GM18870 (cell line): ENCODE data around the gene MRPS31.
"Not testable (repeated sequence)": the region's sequence is repeated elsewhere in the genome, so short reads cannot be mapped to it uniquely, and the experiment has no call there.

Source experiments
- ATAC-seq: cut with Tn5 transposase; IDR thresholded peaks from one replicate; pipeline ENCODE4 v1.9.1; 2021; ENCODE audit warnings: moderate library complexity; ENCODE audit not compliant: unreplicated experiment

The MRPS31 gene

DNA sequence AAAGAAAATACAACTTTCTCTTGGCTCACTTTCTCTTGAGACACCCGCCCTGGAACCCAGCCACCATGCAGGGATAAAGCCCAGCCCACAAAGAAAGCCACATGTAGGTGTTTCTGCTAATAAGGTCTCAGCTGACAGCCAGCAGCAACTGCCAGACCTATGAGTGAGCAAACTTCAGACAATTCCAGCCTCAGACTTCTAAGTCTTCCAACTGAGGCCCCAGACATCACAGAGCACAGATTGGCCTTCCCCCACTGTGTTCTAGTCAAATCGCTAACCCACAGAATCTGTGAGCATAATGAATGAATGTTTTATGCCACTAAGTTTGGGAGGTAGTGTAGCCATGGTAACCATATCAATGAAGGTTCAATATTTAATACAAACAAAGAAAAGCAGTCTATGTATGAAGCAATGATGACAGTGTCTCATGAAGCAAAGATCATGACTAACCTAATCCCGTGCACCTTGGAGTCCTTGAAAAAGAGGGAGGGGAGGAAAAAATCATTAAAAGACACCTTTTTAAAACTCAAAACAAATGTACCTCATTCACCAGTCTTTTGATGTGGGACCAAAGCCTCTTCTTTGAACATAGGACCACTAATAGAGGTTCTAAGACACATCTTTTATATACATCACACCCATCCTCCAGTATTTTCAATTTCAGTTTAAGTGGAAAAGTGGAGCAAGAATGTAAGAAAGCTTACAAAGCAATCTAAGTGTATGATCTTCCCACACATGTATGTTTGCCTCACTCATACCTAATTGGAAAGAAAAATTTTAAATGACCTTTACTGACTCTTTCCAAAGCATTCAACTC is 6.2 kb downstream of the MRPS31 start:
- no peak for ATAC-seq

DNA sequence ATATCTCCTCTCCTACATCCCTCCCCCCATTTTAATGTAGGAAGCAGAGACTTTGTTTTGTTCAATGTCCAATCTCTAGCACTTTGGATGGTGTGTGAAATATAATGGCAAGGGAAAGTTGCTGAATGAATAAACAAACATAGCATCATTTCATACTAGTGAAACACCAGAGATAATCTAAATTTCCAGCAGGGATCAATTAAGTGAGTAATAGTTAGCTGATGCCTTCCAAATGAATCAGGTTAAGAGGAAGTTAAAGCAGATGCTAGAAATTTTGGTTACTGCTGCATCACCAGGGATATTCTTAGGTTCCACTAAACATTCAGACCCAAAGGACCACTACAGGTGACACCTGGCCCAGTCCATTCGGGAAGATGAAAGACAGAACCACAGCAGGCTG is 8.1 kb downstream of the MRPS31 start:
- no peak for ATAC-seq

DNA sequence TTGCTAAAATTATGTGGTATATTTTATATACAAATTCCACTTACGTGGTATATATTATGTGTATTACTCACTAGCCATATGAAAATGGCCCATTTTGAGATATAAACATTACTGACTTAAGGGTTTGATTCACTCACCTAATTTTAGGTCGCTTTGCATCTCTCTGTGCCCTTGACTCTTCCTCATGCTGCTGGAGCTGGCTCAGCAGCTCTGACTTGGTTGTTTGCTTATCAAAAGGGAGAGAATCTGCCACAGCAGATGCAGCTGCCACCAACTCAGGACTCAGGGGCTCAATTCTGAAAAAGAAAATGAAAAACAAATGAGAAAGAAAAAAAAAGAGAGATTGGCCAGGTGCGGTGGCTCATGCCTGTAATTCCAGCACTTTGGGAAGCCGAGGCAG is 12.2 kb downstream of the MRPS31 start:
- no peak for ATAC-seq

DNA sequence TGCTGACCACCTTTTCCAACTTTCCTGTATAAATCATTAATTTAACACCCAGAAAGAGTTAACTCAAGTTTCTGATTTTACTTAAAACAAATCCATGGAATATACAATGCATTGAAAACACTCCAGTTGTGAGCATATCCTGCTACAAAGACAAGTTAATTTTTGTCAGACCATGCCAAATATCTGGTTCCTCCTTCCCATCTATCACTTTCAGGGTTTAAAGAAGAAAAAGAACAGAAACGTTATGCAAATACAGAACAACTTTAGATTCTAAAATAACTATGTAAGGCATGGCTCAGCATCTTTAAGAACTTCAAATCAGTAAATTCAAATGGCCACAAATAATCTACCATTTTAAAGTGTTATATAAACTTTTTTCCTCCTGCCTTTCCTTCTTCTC is 14.9 kb downstream of the MRPS31 start:
- ATAC-seq, result peak; percentile 51

DNA sequence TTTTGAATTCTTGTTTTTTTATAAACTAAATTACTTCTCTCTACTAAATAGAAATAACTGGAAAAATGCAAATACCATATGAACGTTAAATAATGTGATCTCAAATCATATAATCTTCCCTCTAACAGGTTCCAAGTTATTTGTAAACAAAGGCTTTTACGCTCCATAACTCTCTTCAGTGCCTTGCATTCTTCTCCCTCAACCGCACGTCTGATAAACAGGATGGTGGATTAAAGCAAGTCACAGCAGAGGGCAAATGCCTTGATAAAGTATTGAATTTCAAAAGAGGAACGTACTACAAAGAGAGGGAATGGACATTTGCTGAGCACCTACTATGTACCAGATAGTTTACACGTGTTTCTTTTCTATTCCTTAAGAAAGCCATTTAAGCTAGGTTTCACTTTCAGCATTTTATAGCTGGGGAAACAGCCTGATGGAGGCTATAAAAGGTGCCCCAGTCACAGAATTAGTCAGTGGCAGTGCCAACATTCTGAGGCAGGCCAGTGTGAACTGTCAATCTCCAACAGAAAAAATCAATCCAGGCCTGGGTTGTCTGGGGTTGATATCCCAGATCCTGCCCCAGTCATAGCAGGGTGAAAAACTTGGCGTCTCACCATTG is 15.8 kb downstream of the MRPS31 start:
- ATAC-seq, result no peak

DNA sequence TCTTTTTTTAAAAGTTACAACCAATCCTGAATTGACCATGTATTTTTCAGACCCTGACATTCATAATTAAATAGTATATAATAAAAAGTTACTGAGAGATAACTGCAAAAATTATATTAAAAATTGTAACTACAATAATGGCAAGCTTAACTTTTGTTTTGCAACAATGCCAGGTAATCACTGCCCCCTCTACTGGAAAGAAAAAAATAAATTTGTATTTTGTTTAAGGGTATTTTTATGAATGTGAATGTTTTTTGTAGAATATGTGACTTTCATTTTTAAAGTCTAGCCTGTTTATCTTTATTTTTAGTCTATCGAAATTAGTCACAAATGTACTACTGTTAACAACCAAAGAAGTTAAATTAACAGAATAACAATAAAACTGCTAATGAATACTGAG is 21.7 kb downstream of the MRPS31 start:
- ATAC-seq, result no peak

DNA sequence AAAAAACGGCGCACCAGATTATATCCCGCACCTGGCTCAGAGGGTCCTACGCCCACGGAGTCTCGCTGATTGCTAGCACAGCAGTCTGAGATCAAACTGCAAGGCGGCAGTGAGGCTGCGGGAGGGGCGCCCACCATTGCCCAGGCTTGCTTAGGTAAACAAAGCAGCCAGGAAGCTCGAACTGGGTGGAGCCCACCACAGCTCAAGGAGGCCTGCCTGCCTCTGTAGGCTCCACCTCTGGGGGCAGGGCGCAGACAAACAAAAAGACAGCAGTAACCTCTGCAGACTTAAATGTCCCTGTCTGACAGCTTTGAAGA is 35.8 kb downstream of the MRPS31 start:
- not testable (repeated sequence) for ATAC-seq

DNA sequence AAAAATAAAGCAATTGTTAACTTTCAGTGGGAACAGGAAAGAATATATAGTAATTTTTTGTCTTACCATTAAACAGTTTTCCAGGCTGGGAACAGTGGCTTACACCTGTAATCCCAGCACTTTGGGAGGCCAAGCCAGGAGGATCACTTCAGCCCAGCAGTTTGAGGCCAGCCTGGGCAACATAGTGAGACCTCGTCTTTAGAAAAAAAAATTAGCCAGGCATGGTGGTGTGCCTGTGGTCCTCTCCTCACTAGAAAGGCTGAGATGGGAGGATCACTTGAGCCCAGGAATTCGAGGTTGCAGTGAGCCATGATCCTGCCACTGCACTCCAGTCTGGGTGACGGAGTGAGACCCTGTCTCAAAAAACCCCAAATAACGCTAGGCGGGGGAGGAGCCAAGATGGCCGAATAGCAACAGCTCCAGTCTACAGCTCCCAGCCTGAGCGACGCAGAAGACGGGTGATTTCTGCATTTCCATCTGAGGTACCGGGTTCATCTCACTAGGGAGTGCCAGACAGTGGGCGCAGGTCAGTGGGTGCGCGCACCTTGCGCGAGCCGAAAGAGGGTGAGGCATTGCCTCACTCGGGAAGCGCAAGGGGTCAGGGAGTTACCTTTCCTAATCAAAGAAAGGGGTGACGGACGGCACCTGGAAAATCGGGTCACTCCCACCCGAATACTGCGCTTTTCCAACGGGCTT is 36.3 kb downstream of the MRPS31 start:
- ATAC-seq, result not testable (repeated sequence)

DNA sequence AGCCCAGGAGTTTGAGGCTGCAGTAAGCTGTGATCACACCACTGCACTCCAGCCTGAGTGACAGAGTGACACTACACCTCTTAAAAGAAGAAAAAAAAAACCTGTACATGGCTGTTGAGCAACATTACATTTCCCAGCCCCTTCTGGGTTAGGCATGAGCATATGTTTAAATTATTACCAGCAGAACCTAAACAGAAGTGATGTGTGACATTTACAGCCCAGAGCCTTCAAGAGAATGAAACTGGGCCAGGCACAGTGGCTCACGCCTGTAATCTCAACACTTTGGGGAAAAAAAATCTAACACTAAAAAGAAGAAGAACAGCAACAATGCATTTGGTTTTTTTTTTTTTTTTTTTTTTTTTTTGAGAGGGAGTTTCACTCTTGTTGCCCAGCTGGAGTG is 38.3 kb downstream of the MRPS31 start:
- ATAC-seq, result no peak

DNA sequence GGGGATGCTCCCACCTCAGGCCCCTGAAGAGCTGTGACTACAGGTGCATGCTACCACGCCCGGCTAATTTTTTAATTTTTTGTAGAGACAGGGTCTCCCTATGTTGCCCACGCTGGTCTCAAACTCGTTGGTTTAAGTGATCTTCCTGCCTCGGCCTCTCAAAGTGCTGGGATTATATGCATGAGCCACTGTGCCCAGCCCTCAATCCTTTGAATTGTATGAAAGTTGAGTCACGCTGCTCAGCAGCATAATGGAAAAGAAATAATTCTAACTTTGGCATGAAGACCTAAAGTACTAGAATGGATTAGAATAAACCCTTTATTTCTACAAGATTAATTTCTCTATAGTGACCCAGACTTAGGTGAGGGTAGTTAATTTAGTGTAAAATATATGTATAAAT is 42.4 kb downstream of the MRPS31 start:
- ATAC-seq, result no peak

DNA sequence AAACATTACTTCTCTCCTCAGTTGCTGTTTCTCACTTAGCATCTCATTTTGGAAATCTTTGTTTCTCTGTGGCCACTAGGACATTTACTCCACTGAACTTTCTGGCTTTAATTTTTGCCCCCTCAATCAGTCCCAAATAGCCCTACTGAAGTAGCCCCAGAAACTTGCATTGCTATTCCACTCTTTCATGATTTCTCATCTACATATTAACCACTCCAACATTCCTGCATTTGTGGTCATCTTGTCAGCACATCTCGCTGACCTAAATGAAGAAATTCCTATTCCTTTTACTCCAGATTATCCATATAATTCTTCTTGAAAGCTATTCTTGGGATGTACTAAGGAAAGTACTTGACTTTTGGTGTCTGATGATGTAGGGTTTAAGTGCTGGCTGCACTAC is 56.6 kb downstream of the MRPS31 start:
- not testable (repeated sequence) for ATAC-seq

DNA sequence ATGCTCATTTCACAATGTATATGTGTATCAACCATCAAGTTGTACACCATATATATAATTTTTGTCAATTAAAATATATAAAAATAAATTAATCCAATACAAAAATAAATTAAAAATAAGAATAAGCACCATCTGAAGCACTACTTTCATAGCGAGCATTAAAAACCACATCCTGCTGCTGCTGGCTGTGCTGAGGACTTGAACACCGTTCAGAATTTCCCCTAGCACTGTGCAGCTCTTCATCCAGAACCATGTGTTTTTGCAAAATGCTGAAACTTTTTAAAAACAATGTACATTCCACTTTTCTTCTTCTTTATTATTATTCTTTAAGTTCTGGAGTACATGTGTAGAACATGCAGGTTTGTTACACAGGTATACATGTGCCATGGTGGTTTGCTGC is 64.6 kb downstream of the MRPS31 start:
- ATAC-seq, result no peak

DNA sequence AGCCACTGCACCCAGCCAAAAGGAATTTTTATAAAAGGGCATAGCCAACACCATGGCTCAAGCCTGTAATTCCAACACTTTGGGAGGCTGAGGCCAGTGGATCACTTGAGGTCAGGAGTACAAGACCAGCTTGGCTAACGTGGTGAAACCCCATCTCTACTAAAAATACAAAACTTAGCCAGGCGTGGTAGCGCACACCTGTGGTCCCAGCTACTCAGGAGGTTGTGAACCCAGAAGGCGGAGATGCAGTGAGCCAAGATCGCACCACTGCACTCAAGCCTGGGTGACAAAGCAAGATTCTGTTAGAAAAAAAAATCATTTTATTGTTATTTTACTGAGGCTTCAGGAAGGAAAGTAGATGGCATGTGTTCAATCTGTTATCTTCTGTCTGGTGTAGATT is 73.3 kb downstream of the MRPS31 start:
- peak; percentile 64 for ATAC-seq

DNA sequence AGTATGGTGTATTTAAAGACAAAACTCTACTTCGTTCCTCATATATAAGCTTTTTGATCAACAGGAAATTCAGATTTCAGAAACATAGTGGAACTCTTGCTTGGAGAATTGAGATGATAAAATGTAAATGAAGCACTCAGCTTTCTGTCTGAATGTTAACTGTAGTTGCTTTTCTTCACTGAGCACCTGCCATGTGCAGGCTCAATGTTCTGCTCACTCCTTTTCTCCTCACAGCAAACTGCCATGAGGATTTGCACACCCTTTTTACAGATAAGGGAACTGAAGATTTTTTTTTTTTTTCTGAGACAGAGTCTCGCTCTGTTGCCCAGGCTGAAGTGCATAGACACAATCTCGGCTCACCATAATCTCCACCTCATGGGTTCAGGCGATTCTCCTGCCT is 76.6 kb downstream of the MRPS31 start:
- no peak for ATAC-seq

DNA sequence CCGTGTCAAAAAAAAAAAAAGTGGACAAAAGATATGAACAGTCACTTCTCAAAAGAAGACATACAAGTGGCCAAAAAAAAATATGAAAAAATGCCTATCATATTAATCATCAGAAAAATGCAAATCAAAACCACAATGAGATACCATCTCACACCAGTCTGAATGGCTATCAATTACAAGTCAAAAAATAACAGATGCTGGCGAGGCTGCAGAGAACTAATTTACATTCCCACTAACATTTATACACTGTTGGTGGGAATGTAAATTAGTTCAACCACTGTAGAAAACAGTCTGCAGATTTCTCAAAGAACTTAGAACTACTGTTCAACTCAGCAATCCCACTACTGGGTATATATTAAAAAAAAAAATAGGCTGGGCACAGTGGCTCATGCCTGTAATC is 78.0 kb downstream of the MRPS31 start:
- no peak for ATAC-seq

DNA sequence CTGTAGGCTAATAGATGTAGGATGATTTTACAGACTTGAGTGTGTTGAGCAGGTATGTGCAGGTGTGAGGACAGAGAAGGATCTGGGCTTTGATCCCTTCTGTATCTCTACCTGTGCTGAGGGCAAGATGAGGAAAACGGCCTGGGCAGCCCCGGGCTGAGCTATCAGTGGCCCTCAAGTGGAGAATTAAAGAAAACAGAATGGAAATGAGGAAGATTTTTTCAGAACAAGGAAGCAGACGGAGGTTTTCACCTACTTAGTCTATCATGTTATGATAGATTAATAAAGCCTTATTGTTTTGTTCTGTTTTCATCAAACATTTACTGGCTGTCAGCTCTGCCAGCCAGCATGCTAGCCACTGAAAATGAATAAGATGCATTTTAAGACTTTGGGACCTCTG is 82.2 kb downstream of the MRPS31 start:
- no peak for ATAC-seq

DNA sequence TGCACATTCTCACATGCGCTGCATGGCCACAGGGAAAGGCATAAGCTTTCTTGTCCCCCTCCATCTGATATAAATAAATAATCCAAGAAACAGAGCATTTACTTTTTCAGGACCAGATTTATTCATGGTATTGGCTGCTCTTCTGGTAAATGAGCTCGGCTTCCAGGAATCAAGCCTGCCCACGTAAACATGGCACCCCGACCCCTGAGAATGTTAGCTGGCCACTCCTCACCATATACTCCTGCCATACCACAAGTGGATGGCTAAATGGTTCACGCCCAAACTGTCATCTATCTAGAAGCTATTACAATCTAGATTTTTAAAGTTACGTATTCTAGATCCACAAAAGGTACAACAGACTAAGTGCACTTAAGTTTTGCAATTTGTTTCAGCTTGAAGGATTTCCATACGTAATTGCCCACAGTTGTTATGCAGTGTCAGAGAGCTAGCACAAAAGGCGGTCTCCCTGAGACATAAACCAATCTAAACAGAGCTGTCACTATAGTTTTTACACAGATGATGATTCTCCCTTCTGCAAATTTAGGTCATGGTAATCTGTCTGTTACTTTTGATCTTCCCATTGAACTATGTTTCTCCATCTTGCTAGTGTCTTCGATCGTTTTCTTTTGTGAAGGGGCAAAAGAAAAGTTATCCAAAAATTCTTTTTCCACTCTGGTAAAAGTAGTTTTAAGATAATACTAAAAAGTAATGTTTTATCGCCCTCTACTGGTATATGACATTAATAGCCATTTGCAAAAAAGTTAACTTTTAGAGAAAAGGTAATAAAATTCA is 88.3 kb downstream of the MRPS31 start:
- ATAC-seq, result no peak

DNA sequence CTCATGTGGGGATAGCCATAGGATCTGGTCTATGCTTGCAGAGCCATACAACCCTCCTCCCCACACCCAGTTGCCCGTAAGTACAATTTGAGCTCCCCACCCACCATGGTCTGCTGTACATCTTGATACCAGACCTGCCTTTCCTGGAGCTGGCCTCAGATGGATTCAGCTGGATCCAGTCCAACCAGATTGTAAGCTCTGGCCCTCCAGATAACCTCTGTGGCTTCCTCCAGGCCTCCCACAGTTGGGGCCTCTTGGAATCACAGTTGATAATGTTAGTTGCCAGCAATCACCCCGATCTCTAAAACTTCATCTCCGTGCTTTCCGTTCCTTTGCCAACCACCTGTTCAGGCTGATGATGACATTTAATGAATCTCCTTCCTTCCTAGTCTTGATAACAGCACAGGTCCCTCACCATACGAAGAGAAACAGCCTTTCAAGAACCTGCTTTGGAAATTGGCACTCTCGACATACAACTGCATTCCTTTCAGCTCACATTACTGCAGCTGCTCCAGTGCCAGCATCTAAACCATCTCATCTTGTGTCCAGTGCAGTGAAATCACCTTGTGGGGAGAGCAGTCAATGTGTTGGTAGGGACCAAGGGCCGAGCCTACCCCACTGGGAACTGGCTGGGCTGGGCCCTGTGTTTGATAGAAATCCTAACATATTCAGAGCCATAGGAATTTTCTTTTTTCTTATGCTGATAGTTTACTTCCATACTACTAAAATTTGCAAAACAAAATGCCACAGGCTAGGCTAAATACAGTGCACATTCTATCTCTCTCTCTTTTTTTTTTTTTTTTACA is 89.4 kb downstream of the MRPS31 start:
- ATAC-seq, result no peak

DNA sequence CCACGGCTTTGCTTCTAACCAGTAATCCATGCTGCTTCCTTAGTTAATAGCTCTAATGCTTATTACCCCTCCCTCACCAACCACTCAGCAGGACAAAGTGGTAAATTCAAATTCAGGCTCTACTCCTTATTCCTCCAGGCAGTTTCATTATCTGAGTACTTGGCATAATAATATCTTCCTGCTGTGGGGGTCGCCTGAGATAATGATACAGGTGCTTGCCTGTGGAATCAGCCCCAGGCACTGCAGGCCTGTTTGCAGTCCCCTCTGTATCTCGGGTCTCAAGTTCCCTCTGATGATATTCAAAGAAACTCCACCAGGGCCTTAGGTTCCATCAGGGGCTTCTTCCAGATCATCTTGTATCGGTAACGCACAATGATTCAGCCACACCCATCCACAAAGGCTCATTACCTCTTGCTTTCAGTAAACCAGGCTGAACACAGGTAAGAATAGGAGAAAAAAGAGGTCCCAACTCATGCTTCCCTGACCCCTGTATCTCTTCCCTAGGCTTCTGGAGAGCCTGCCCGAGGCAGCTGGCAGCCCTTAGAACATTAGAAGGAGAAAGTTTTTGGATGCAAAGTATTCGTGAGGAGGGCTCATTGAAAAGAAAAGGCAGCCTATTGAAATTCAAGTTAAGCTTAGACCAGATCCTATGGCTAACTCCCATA is 90.2 kb downstream of the MRPS31 start:
- ATAC-seq, result no peak

DNA sequence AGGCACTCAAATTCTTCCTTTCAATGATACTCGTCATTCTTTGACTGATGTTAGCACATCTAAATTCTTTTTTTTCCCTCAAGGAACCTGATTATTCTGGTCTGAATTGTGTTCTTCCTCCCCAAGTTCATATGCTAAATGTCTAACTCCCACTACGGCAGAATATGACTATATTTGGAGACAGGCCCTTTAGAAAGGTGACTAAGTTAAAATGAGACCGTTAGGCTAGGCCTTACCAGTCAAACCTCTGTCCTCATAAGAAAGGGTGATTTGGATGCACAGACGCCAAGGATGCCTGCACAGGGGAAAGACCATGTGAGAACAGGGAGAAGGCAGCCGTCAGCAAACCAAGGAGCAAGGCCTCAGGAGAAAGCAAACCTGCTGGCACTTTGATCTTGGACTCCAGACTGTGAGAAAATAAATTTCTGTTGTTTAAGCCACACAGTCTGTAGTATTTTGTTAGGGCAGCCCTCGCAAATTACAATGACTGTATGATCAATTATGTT is 91.5 kb downstream of the MRPS31 start:
- ATAC-seq, result no peak
